Measurements from ENCODE around the gene CLEC9A.

Gene CLEC9A

DNA sequence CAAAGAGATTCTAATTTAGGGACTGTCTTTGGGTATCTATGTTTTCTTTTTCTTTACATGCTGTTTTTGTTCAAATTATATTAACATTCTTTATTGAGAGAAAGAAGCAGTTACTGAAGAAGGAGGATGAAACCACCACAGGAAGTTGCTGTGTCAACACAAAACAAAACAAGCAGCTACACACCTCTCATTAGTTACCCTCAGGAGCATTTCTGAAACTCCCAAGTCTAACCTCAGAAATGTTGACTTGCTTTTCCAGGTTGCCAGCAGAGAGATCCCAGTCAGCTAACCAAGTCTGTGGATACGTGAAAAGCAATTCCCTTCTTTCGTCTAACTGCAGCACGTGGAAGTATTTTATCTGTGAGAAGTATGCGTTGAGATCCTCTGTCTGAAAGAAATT, 34.8 kb downstream of the CLEC9A start:
- in situ Hi-C loops (cut with HindIII; ENCODE audit: low sequenced_read_pairs): no loop called here

GRCh38 chr12:10067264-10067663, 36.8 kb downstream of the CLEC9A start:
- in situ Hi-C loops (cut with HindIII; ENCODE audit: low sequenced_read_pairs): no loop called here

GRCh38 chr12:10067942-10068341, 37.5 kb downstream of the CLEC9A start:
- in situ Hi-C loops (cut with HindIII; ENCODE audit: low sequenced_read_pairs): no loop called here

GRCh38 chr12:10068644-10069043, 38.2 kb downstream of the CLEC9A start:
- in situ Hi-C loops (cut with HindIII; ENCODE audit: low sequenced_read_pairs): no loop called here

GRCh38 chr12:10069099-10069498, 38.6 kb downstream of the CLEC9A start:
- in situ Hi-C loops (cut with HindIII; ENCODE audit: low sequenced_read_pairs): no loop called here

DNA sequence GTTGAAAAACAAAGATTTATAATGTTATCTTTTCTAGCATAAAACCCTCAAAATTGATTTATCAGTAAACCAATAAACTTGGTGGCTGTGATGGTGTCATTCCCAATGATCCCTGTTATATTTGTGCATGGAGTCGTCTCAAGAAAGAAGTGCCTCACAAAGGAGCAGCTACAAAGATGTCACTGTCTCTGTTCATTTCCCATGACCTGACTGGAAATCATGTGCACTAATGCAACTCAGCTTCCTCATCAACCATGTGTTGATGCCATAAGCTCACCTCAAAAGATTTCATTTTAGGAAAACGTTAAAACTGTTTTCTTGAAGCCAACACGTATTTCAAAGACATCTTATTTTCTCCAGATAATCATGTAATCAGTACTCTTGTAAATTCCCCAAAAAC, 39.5 kb downstream of the CLEC9A start:
- in situ Hi-C loops (cut with HindIII; ENCODE audit: low sequenced_read_pairs): no loop called here

GRCh38 chr12:10070380-10070779, 39.9 kb downstream of the CLEC9A start:
- in situ Hi-C loops (cut with HindIII; ENCODE audit: low sequenced_read_pairs): no loop called here

GRCh38 chr12:10072131-10072530, 41.6 kb downstream of the CLEC9A start:
- in situ Hi-C loops (cut with HindIII; ENCODE audit: low sequenced_read_pairs): no loop called here

- in situ Hi-C loops (cut with HindIII; ENCODE audit: low sequenced_read_pairs): no loop called here
These were observed 42.8 kb downstream of the CLEC9A start for GRCh38 chr12:10073261-10073660.

DNA sequence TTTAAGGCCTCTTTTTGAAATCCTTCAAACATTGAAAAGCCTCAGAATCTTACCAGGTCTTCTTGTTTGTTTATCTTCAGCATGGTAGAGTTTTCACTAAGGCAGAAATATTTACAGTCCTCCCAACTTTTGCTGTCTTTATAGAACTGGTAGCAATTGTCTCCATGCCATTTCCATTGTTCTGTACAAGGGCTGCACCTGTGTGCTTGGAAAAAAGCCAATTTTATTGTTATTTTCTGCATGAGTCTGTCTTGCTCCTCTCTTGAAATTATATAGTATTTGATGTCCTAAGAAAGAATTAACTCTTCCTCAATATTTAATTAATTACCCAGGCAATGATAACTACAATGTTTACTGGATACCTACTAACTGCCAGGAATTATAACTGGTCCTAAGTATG, 45.0 kb downstream of the CLEC9A start:
- in situ Hi-C loops (cut with HindIII; ENCODE audit: low sequenced_read_pairs): no loop called here

GRCh38 chr12:10082117-10082874, 51.8 kb downstream of the CLEC9A start:
- in situ Hi-C loops (cut with HindIII; ENCODE audit: low sequenced_read_pairs): loop anchor here (5.0 kb wide), 1 partner anchor 70 kb away; no protein-coding TSS in a partner anchor

DNA sequence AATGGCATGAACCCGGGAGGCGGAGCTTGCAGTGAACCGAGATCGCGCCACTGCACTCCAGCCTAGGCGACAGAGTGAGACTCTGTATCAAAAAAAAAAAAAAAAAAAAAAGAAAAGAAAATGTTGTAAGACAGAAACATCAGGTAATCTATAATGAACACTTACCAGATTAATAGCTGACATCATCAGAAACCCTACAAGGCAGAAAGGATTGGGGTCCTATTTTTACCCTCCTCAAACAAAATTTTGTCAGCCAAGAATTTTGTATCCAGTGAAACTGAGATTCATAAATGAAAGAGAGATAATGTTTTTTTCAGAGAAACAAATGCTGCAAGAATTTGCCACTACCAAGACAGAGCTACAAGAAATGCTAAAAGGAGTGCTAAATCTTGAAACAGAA, 54.3 kb downstream of the CLEC9A start:
- in situ Hi-C loops (cut with HindIII; ENCODE audit: low sequenced_read_pairs): loop anchor here (5.0 kb wide), 1 partner anchor 68 kb away; no protein-coding TSS in a partner anchor

DNA sequence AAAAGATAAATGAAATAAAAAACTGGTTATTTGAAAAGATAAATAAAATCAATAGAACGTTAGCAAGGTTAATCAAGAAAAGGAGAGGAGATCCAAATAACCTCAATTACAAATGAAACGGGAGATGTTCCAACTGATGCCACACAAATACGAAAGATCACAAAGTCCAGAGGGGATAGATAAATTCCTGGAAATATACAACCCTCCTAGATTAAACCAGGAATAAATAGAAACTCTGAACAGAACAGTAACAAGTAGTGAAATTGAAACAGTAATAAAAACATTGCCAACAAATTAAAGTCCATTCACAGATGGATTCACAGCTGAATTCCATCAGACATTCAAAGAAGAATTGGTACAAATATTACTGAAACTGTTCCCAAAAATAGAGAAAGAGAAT, 55.9 kb downstream of the CLEC9A start:
- in situ Hi-C loops (cut with HindIII; ENCODE audit: low sequenced_read_pairs): no loop called here

GRCh38 chr12:10088031-10088430, 57.5 kb downstream of the CLEC9A start:
- in situ Hi-C loops (cut with HindIII; ENCODE audit: low sequenced_read_pairs): no loop called here

GRCh38 chr12:10088955-10089900, 58.7 kb downstream of the CLEC9A start:
- in situ Hi-C loops (cut with HindIII; ENCODE audit: low sequenced_read_pairs): no loop called here

- in situ Hi-C loops (cut with HindIII; ENCODE audit: low sequenced_read_pairs): no loop called here
These were observed 64.3 kb downstream of the CLEC9A start for GRCh38 chr12:10094646-10095395.

DNA sequence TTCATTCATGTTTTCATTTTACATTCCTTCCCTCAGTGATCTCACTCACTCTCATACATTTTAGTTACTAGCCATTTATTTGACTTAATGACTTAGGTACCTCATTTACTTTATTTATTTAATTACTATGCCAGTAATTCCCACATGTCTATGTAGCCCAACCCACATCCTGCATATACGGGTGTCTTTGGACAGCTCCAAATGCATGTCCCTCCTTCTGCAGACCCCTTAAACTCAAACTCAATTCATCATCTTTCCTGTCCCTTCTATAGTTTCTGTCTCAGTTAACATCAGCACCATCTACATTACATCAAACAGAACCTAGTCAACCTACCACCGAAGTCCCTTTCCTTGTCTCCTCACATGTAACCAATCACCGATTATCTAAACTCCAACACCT, 65.5 kb downstream of the CLEC9A start:
- in situ Hi-C loops (cut with HindIII; ENCODE audit: low sequenced_read_pairs): no loop called here

- in situ Hi-C loops (cut with HindIII; ENCODE audit: low sequenced_read_pairs): no loop called here
These were observed 67.0 kb downstream of the CLEC9A start for GRCh38 chr12:10097521-10097920.

GRCh38 chr12:10098791-10099190, 68.3 kb downstream of the CLEC9A start, which contains the start of gene CLEC1A:
Gene CLEC1A (minus strand): TSS chr12:10098985. CDS start chr12:10098922, 63 bp downstream.
- in situ Hi-C loops (cut with HindIII; ENCODE audit: low sequenced_read_pairs): no loop called here

DNA sequence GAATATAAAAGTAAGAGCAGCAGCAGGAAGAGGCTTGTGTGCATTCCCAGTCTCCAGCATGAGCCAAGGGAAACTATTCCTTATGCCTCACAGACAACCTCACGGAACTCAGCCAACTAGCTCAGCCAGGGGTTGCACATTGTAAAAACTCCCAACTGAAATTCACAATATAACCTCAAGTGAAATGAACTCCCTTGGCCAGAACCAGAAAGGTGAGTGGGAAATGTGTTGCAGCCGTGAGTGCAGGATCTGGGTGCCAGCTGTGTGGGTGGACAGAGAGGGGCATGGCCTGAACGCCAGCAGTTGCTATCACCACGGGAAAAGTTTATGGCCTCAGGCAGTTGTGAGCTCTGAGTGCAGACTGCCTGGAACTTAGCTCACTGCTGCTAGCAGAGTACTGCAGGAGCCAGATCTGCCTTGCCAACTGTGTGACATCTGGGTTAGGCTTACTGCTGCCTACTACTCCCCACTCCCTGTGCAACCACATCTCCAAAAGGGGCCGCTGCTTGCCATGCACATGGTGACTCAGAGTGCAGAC, 70.6 kb downstream of the CLEC9A start:
- in situ Hi-C loops (cut with HindIII; ENCODE audit: low sequenced_read_pairs): no loop called here

Measured in endothelial cell of hepatic sinusoid (primary cell).